Measurements from ENCODE around the gene RAB12. TPM values are rescaled to one million over a fixed set of nuclear protein-coding genes. Genes with fewer than 3 reads are reported as not detected.
"Not testable (repeated sequence)": the region's sequence is repeated elsewhere in the genome, so short reads cannot be mapped to it uniquely, and the experiment has no call there.

RAB12 gene
- total RNA-seq, 1 experiment from 2014 or later = 47.7 TPM

GRCh38 chr18:8619835-8620577 lies 10.8 kb downstream of the RAB12 start:
- intact Hi-C loops (cut with micrococcal nuclease; ENCODE audit: unreplicated experiment) = no loop called here
- Mint-ChIP-seq H3K9me3 (ENCODE audit: low read depth, unreplicated experiment) (peaks cover 12% of the 10 kb centered on the region), H3K36me3 (ENCODE audit: insufficient read depth, unreplicated experiment) (peaks cover 12% of the 10 kb centered on the region), H3K27ac (ENCODE audit: unreplicated experiment) (no peak overlapping the region), H3K4me1 (ENCODE audit: low read depth, unreplicated experiment) (peaks cover 16% of the 10 kb centered on the region), H3K27me3 (ENCODE audit: unreplicated experiment) (no peaks in the 10 kb centered on the region), H3K4me3 (ENCODE audit: low read depth, unreplicated experiment) (no peak overlapping the region)
- BruUV-seq (replicated peaks) = no TSS peak
- no peak for DNase-seq
- TF ChIP-seq CTCF (IDR thresholded peaks at IDR 0.05; ENCODE audit: unreplicated experiment) = no peak
- CTCF ChIA-PET = interaction anchor here (0.7 kb wide), 1 partner anchor 11 kb away, joined by 4 read pairs; the partner anchor contains the start of gene RAB12

GRCh38 chr18:8620845-8621244 lies 11.6 kb downstream of the RAB12 start:
- no peak overlapping the region for H3K27ac Mint-ChIP-seq (ENCODE audit: unreplicated experiment)
- peaks cover 12% of the 10 kb centered on the region for H3K9me3 Mint-ChIP-seq (ENCODE audit: low read depth, unreplicated experiment)
- peaks cover 16% of the 10 kb centered on the region for H3K4me1 Mint-ChIP-seq (ENCODE audit: low read depth, unreplicated experiment)
- no peaks in the 10 kb centered on the region for H3K27me3 Mint-ChIP-seq (ENCODE audit: unreplicated experiment)
- TF ChIP-seq CTCF (IDR thresholded peaks at IDR 0.05; ENCODE audit: unreplicated experiment) = no peak
- intact Hi-C loops (cut with micrococcal nuclease; ENCODE audit: unreplicated experiment) = no loop called here
- no peak overlapping the region for H3K4me3 Mint-ChIP-seq (ENCODE audit: low read depth, unreplicated experiment)
- CTCF ChIA-PET = no interaction called here
- peaks cover 13% of the 10 kb centered on the region for H3K36me3 Mint-ChIP-seq (ENCODE audit: insufficient read depth, unreplicated experiment)
- BruUV-seq (replicated peaks) = no TSS peak
- DNase-seq = no peak

GRCh38 chr18:8622625-8623024 lies 13.4 kb downstream of the RAB12 start:
- H3K36me3 Mint-ChIP-seq (ENCODE audit: insufficient read depth, unreplicated experiment) = peaks cover 15% of the 10 kb centered on the region
- H3K4me3 Mint-ChIP-seq (ENCODE audit: low read depth, unreplicated experiment); DNase-seq; BruUV-seq (replicated peaks); H3K27ac Mint-ChIP-seq (ENCODE audit: unreplicated experiment); CTCF ChIA-PET; intact Hi-C loops (cut with micrococcal nuclease; ENCODE audit: unreplicated experiment); H3K27me3 Mint-ChIP-seq (ENCODE audit: unreplicated experiment): not testable (repeated sequence)
- H3K4me1 Mint-ChIP-seq (ENCODE audit: low read depth, unreplicated experiment) = peaks cover 16% of the 10 kb centered on the region
- H3K9me3 Mint-ChIP-seq (ENCODE audit: low read depth, unreplicated experiment) = peaks cover 12% of the 10 kb centered on the region

- no peaks in the 10 kb centered on the region for H3K27me3 Mint-ChIP-seq (ENCODE audit: unreplicated experiment)
- H3K9me3 Mint-ChIP-seq (ENCODE audit: low read depth, unreplicated experiment) = peaks cover 12% of the 10 kb centered on the region
- intact Hi-C loops (cut with micrococcal nuclease; ENCODE audit: unreplicated experiment) = no loop called here
- peaks cover 15% of the 10 kb centered on the region for H3K36me3 Mint-ChIP-seq (ENCODE audit: insufficient read depth, unreplicated experiment)
- peak overlapping the region; percentile 31 for H3K27ac Mint-ChIP-seq (ENCODE audit: unreplicated experiment)
- DNase-seq = peak; percentile 26
- no peak for TF ChIP-seq CTCF (IDR thresholded peaks at IDR 0.05; ENCODE audit: unreplicated experiment)
- H3K4me3 Mint-ChIP-seq (ENCODE audit: low read depth, unreplicated experiment) = no peak overlapping the region
- CTCF ChIA-PET = interaction anchor here (0.6 kb wide), 1 partner anchor 25 kb away, joined by 3 read pairs; no protein-coding TSS in a partner anchor
- BruUV-seq (replicated peaks) = no TSS peak
- peaks cover 16% of the 10 kb centered on the region for H3K4me1 Mint-ChIP-seq (ENCODE audit: low read depth, unreplicated experiment)
These were observed 14.4 kb downstream of the RAB12 start for GRCh38 chr18:8623549-8624106.

Measured in Calu3 (cell line).